K562 (cell line): ENCODE results near the gene TGFBR2. TPM values are rescaled to one million over a fixed set of nuclear protein-coding genes. Genes with fewer than 3 reads are reported as not detected.

Source experiments
- ATAC-seq: fragments of 200-7000 bp; cut with Tn5 transposase; 3 replicates; pipeline ENCODE4 v1.9.1; 2020; ENCODE audit warnings: moderate library complexity
- BruUV-seq: library from RNA; stranded (reverse); fragments of 400-500 nt; replicated peaks from 2 replicates; lab custom pipeline; 2021; lab: Mats Ljungman, UMichigan
- CTCF ChIA-PET: fragments of 300-600 bp; formaldehyde crosslinking; extraction: SDS; loops from one replicate; lab custom pipeline; 2021; ENCODE audit warnings: low intra/inter-chr PET ratio; lab: Yijun Ruan, JAX
- POLR2A ChIA-PET: fragments of 300-600, 350-650 bp; sonication (Branson Sonifier 250); formaldehyde crosslinking; extraction: SDS; loops from one replicate; lab custom pipeline; 2021; ENCODE audit warnings: antibody characterized with exemption, inconsistent platforms; lab: Yijun Ruan, JAX
- DNase-seq, 4 experiments: peaks; one replicate each; pipeline versions ENCODE4 v3.0.0 to v3.0.0-alpha.2; 2011 to 2018; ENCODE audit warnings: low spot score in 3 of 4, mixed read lengths in 3 of 4; ENCODE audit errors: extremely low read depth in 1 of 4
- FAIRE-seq: peaks from 2 replicates; lab custom pipeline; 2011; peaks lifted over from hg19 to GRCh38; lab: Jason Lieb, UNC
- H2AFZ ChIP-seq: 2 replicates; pipeline ENCODE4 v1.6.0; 2011; ENCODE audit warnings: low read depth, low read length, control low read depth, inconsistent platforms
- H3K27ac ChIP-seq: fragments of 200-600 bp; 3 replicates; pipeline ENCODE4 v1.8.0; 2011; ENCODE audit warnings: low read depth, mild to moderate bottlenecking, control low read depth, inconsistent platforms, low read length, moderate library complexity, mixed read lengths; ENCODE audit errors: extremely low read depth
- H3K27me3 ChIP-seq, 2 experiments: fragments of 300-600 bp in 1 of 2; 2 replicates in 1 of 2; 3 replicates in 1 of 2; pipeline versions ENCODE4 v1.6.0 to v1.8.0; 2011; ENCODE audit warnings: inconsistent platforms in 2 of 2, low read length in 2 of 2, mild to moderate bottlenecking in 1 of 2, mixed read lengths in 1 of 2, moderate library complexity in 1 of 2; ENCODE audit not compliant: control insufficient read depth in 2 of 2, insufficient read depth in 2 of 2
- H3K36me3 ChIP-seq: fragments of 300-600 bp; 3 replicates; pipeline ENCODE4 v1.8.0; 2011; ENCODE audit warnings: mild to moderate bottlenecking, low read length, inconsistent platforms; ENCODE audit not compliant: control insufficient read depth, insufficient read depth
- H3K4me1 ChIP-seq, 2 experiments: fragments of 200-600 bp in 1 of 2; replicated peaks in 1 of 2; 2 replicates in 1 of 2; 3 replicates in 1 of 2; pipeline versions ENCODE4 v1.5.1 to v1.8.0; 2011; ENCODE audit warnings: inconsistent platforms in 2 of 2, low read length in 2 of 2, mild to moderate bottlenecking in 1 of 2, mixed read lengths in 1 of 2, moderate library complexity in 1 of 2; ENCODE audit not compliant: control insufficient read depth in 2 of 2, insufficient read depth in 2 of 2
- H3K4me2 ChIP-seq: 2 replicates; pipeline ENCODE4 v1.6.1; 2011; ENCODE audit warnings: low read length, control low read depth, inconsistent platforms, mixed read lengths; ENCODE audit not compliant: insufficient read depth
- H3K4me3 ChIP-seq: fragments of 200-600 bp; sonication (generic), shearing (Covaris generic); 2 replicates; pipeline ENCODE4 v1.5.1; 2016; ENCODE audit warnings: control low read depth, inconsistent platforms
- H3K79me2 ChIP-seq: fragments of 200-600 bp; 3 replicates; pipeline ENCODE4 v1.8.0; 2011; ENCODE audit warnings: low read length, inconsistent platforms; ENCODE audit not compliant: control insufficient read depth, insufficient read depth
- H3K9ac ChIP-seq, 2 experiments: 2 replicates each; pipeline versions ENCODE4 v1.6.0 to v1.6.1; 2011; ENCODE audit warnings: low read depth in 2 of 2, low read length in 2 of 2, control low read depth in 1 of 2, inconsistent platforms in 1 of 2, mild to moderate bottlenecking in 1 of 2, mixed read lengths in 1 of 2; ENCODE audit not compliant: insufficient read depth in 1 of 2
- H3K9me1 ChIP-seq: one replicate; pipeline ENCODE4 v1.6.0; 2011; ENCODE audit warnings: inconsistent platforms, mild to moderate bottlenecking, low read length, moderate library complexity; ENCODE audit not compliant: control insufficient read depth, insufficient read depth
- H3K9me3 ChIP-seq: replicated peaks from 2 replicates; pipeline ENCODE4 v1.5.1; 2011; ENCODE audit warnings: low read depth, low read length, inconsistent platforms; ENCODE audit not compliant: control insufficient read depth, insufficient read depth
- H4K20me1 ChIP-seq: replicated peaks from 2 replicates; pipeline ENCODE4 v1.6.1; 2011; ENCODE audit warnings: low read length, inconsistent platforms, mixed read lengths; ENCODE audit not compliant: control insufficient read depth, insufficient read depth
- BCLAF1 ChIP-seq, 2 experiments: fragments of 450-650 bp in 1 of 2; IDR thresholded peaks; 2 replicates each; pipeline ENCODE4 v1.6.1; 2011 to 2017; ENCODE audit warnings: low read depth in 2 of 2, antibody characterized with exemption in 1 of 2, borderline replicate concordance in 1 of 2, low read length in 1 of 2, mild to moderate bottlenecking in 1 of 2, mixed read lengths in 1 of 2; ENCODE audit not compliant: control insufficient read depth in 1 of 2
- ETV6 ChIP-seq, 3 experiments: fragments of 150-350 bp in 1 of 3; sonication (generic) in 1 of 3; formaldehyde crosslinking in 1 of 3; IDR thresholded peaks; 2 replicates each; pipeline versions ENCODE4 v1.6.1 to v1.8.0; 2014 to 2022; ENCODE audit warnings: borderline replicate concordance in 2 of 3, low read depth in 2 of 3, antibody characterized with exemption in 1 of 3, low read length in 1 of 3, mild to moderate bottlenecking in 1 of 3, missing genetic modification reagents in 1 of 3
- GATAD2A ChIP-seq: fragments of 450-650 bp; IDR thresholded peaks from 2 replicates; pipeline ENCODE4 v1.6.1; 2017
- HNRNPL ChIP-seq: fragments of 200-400 bp; formaldehyde crosslinking; IDR thresholded peaks from 2 replicates; pipeline ENCODE4 v1.6.1; 2017; ENCODE audit warnings: low read depth, mild to moderate bottlenecking, low read length
- NR1H2 ChIP-seq: sonication (generic); formaldehyde crosslinking; IDR thresholded peaks from 2 replicates; pipeline ENCODE4 v1.4.0; 2020; ENCODE audit warnings: mild to moderate bottlenecking, missing genetic modification reagents
- RBM15 ChIP-seq: fragments of 200-400 bp; formaldehyde crosslinking; IDR thresholded peaks from 2 replicates; pipeline ENCODE4 v1.6.1; 2018; ENCODE audit warnings: mild to moderate bottlenecking, low read length, moderate library complexity; ENCODE audit not compliant: insufficient read depth
- SMARCC2 ChIP-seq: fragments of 450-650 bp; IDR thresholded peaks from 2 replicates; pipeline ENCODE4 v1.6.1; 2017; ENCODE audit warnings: antibody characterized with exemption, moderate library complexity, mild to moderate bottlenecking, low read depth
- SP2 ChIP-seq: IDR thresholded peaks from 2 replicates; pipeline ENCODE4 v1.6.1; 2011; ENCODE audit warnings: mild to moderate bottlenecking, low read depth, low read length, moderate library complexity; ENCODE audit not compliant: poor library complexity, severe bottlenecking; ENCODE audit errors: extremely low read depth
- ZMIZ1 ChIP-seq, 2 experiments: fragments of 150-350 bp in 1 of 2; IDR thresholded peaks; 2 replicates each; pipeline ENCODE4 v1.6.1; 2012 to 2016; ENCODE audit warnings: low read depth in 2 of 2, low read length in 2 of 2, mild to moderate bottlenecking in 1 of 2, moderate library complexity in 1 of 2
- ZNF696 ChIP-seq: fragments of 250-450 bp; sonication (Bioruptor Pico); conservative IDR thresholded peaks from 2 replicates; pipeline ENCODE4 v1.4.0; 2020; ENCODE audit warnings: mild to moderate bottlenecking, moderate library complexity
- WGBS: fragments of 100-300 bp; shearing (Covaris generic); methylation state at CpG from one replicate; pipeline ENCODE4 v1.1.6; 2016; ENCODE audit warnings: low coverage, mixed read lengths; ENCODE audit not compliant: insufficient coverage; ENCODE audit errors: missing lambda C conversion rate; 5-methylcytosine and 5-hydroxymethylcytosine counted together
- in situ Hi-C: fragments of 300-500 bp; cut with MboI; formaldehyde crosslinking; loops from 4 replicates; pipeline ENCODE4 v1.15.0; 2018; ENCODE audit warnings: inconsistent platforms, mixed read lengths
- intact Hi-C: fragments of 100-400 bp; cut with micrococcal nuclease; formaldehyde crosslinking; loops from 2 replicates; pipeline ENCODE4 v1.14.2; 2022
- polyA plus RNA-seq, 8 experiments: library from polyadenylated mRNA; depleted of rRNA in 4 of 8; stranded (reverse) in 5 of 8; unstranded in 3 of 8; fragments of >200 nt; fragmentation: Nextera tagmentation in 2 of 8; fragmentation: Illumina TruSeq in 1 of 8; extraction: Ambion mirVana in 2 of 8; extraction: Trizol in 1 of 8; gene quantifications; 2 replicates each; pipeline versions ENCODE4 v1.2.1 to v1.2.3, GENCODE V29; 2011 to 2014; ENCODE audit warnings: inconsistent platforms in 1 of 8, missing spikeins in 1 of 8
- total RNA-seq, 7 experiments: library from RNA; depleted of rRNA in 6 of 7; stranded (reverse); fragments of >200 nt in 6 of 7; fragmentation: Illumina TruSeq in 2 of 7; extraction: Trizol in 2 of 7; gene quantifications; 2 replicates each; pipeline versions ENCODE4 v1.2.1 to v1.2.3, GENCODE V29; 2011 to 2021; ENCODE audit warnings: low replicate concordance in 1 of 7
- TF ChIP-seq, protein P1 (sequence below): fragments of 250-450 bp; sonication (Bioruptor Pico); IDR thresholded peaks from 2 replicates; pipeline ENCODE4 v1.5.0; 2020; ENCODE audit warnings: mild to moderate bottlenecking
- TF ChIP-seq, protein P2 (sequence below): conservative IDR thresholded peaks from 2 replicates; pipeline ENCODE4 v1.6.1; 2011; ENCODE audit warnings: low read depth, mild to moderate bottlenecking, low read length; ENCODE audit not compliant: control insufficient read depth

TGFBR2 gene
- total and polyA plus RNA-seq, 9 of the 15 experiments (the other 6 are each of a cell fraction or from before 2014, with no cell fraction given), result 0.11 to 0.84 (median 0.24) TPM

DNA sequence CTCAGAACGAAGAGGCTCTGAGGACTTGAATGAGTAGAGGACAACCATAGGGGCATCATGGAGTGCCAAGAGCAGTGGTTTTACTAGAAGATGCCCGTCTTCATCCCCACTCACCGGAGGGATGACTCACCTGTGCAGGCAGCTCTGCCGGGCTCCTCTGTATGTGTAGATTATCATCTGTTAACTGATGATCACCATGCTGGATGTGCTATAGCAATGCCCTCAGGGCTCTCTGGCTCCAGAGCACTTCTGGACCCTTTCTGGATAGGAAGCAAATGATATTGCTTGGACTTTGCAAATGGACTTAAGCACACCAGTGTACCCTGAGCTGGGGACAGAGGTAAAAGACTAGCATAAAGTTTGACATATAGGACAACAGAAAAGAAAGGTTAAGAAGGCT, 10.2 kb upstream of the TGFBR2 start:
- H3K4me2 ChIP-seq, result no peak overlapping the region
- FAIRE-seq, result no peak
- POLR2A ChIA-PET, result no interaction called here

More for the DNA sequence above, 10.2 kb upstream of the TGFBR2 start:
- H4K20me1 ChIP-seq, result no peaks in the 10 kb centered on the region
- ATAC-seq (no peak), DNase-seq (no peak)
- H3K36me3 ChIP-seq, result no peaks in the 10 kb centered on the region
- no peak overlapping the region for H2AFZ ChIP-seq
- H3K79me2 ChIP-seq, result no peaks in the 10 kb centered on the region
- TF ChIP-seq ZMIZ1 (IDR thresholded peaks at IDR 0.05; ENCODE audit: low read depth in 2 of 2, low read length in 2 of 2) (no peak), ETV6 (IDR thresholded peaks at IDR 0.05; ENCODE audit: borderline replicate concordance in 1 of 2, low read depth in 2 of 2, low read length in 1 of 2) (no peak), ETV6 (CRISPR knock-in tag; IDR thresholded peaks at IDR 0.05; ENCODE audit: borderline replicate concordance) (no peak), NR1H2 (CRISPR knock-in tag) (no peak), RBM15 (no peak), GATAD2A (no peak), BCLAF1 (IDR thresholded peaks at IDR 0.05; ENCODE audit: borderline replicate concordance in 1 of 2, control insufficient read depth in 1 of 2, low read depth in 2 of 2, low read length in 1 of 2) (no peak), ZNF696 (CRISPR knock-in tag) (no peak), SP2 (no peak), HNRNPL (no peak), SMARCC2 (no peak)
- TF ChIP-seq, protein P1, sequence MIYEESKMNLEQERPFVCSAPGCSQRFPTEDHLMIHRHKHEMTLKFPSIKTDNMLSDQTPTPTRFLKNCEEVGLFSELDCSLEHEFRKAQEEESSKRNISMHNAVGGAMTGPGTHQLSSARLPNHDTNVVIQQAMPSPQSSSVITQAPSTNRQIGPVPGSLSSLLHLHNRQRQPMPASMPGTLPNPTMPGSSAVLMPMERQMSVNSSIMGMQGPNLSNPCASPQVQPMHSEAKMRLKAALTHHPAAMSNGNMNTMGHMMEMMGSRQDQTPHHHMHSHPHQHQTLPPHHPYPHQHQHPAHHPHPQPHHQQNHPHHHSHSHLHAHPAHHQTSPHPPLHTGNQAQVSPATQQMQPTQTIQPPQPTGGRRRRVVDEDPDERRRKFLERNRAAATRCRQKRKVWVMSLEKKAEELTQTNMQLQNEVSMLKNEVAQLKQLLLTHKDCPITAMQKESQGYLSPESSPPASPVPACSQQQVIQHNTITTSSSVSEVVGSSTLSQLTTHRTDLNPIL, result no peak
- TF ChIP-seq, protein P2, sequence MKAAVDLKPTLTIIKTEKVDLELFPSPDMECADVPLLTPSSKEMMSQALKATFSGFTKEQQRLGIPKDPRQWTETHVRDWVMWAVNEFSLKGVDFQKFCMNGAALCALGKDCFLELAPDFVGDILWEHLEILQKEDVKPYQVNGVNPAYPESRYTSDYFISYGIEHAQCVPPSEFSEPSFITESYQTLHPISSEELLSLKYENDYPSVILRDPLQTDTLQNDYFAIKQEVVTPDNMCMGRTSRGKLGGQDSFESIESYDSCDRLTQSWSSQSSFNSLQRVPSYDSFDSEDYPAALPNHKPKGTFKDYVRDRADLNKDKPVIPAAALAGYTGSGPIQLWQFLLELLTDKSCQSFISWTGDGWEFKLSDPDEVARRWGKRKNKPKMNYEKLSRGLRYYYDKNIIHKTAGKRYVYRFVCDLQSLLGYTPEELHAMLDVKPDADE, result no peak
- in situ Hi-C loops, result no loop called here
- no peak overlapping the region for H3K9ac ChIP-seq
- no peaks in the 10 kb centered on the region for H3K9me1 ChIP-seq
- 0% methylated on average over 4 of the region's 4 CpGs for WGBS
- BruUV-seq, result no TSS peak
- H3K27me3 ChIP-seq, result no peaks in the 10 kb centered on the region
- intact Hi-C loops, result no loop called here
- H3K27ac ChIP-seq, result no peak overlapping the region
- CTCF ChIA-PET, result no interaction called here
- no peaks in the 10 kb centered on the region for H3K4me1 ChIP-seq
- peaks cover 2% of the 10 kb centered on the region; the same call in 1 of the 2 replicates for H3K9me3 ChIP-seq
- no peak overlapping the region for H3K4me3 ChIP-seq
